ENCODE measurements around the gene TRABD2B. TPM values are rescaled to one million over a fixed set of nuclear protein-coding genes. Genes with fewer than 3 reads are reported as not detected.

TRABD2B gene
- total and polyA plus RNA-seq, 2 donors (not counting 1 experiment from before 2014, with no cell fraction given): under 0.01 TPM; not detected in 1

GRCh38 chr1:47849591-47850261 is 147.5 kb downstream of the TRABD2B start:
- no peak overlapping the region for H3K4me2 ChIP-seq (ENCODE audit: extremely low read depth, insufficient read depth, low read length)
- H3K79me2 ChIP-seq (ENCODE audit: control insufficient read depth, insufficient read depth, low read length): no peaks in the 10 kb centered on the region
- H3K4me3 ChIP-seq (replicated peaks in 1 of 4; ENCODE audit: control extremely low read depth in 1 of 4, insufficient read depth in 1 of 4, low read depth in 3 of 4, low read length in 4 of 4): no peak overlapping the region
- no peak overlapping the region for H3K9ac ChIP-seq (ENCODE audit: insufficient read depth, low read length)
- no peaks in the 10 kb centered on the region for H3K27me3 ChIP-seq (ENCODE audit: control insufficient read depth, insufficient read depth, low read length)
- no peaks in the 10 kb centered on the region for H4K20me1 ChIP-seq (ENCODE audit: control insufficient read depth, extremely low read depth, insufficient read depth, low read length)
- no peak overlapping the region for H3K27ac ChIP-seq (ENCODE audit: insufficient read depth, low read length)
- H3K36me3 ChIP-seq (ENCODE audit: control insufficient read depth, insufficient read depth, low read length): no peaks in the 10 kb centered on the region
- no peak for TF ChIP-seq CTCF (conservative IDR thresholded peaks at IDR 0.05 in 1 of 2, IDR thresholded peaks at IDR 0.05 in 1 of 2; ENCODE audit: low read depth in 1 of 2, low read length in 2 of 2)
- TF ChIP-seq EZH2 (IDR thresholded peaks at IDR 0.05; ENCODE audit: low read length, missing control alignments): no peak
- no peak for DNase-seq (ENCODE audit: low read depth in 2 of 2)
- H3K4me1 ChIP-seq (ENCODE audit: control insufficient read depth, extremely low read depth, insufficient read depth, low read length): no peaks in the 10 kb centered on the region
- H3K9me3 ChIP-seq (ENCODE audit: control insufficient read depth, insufficient read depth, low read depth, low read length): no peaks in the 10 kb centered on the region
- no peak overlapping the region for H2AFZ ChIP-seq (ENCODE audit: low read length)

- Histone ChIP-seq H3K36me3 (ENCODE audit: control insufficient read depth, insufficient read depth, low read length) (no peaks in the 10 kb centered on the region), H3K9me3 (ENCODE audit: control insufficient read depth, insufficient read depth, low read depth, low read length) (no peaks in the 10 kb centered on the region), H3K27ac (ENCODE audit: insufficient read depth, low read length) (no peak overlapping the region), H3K27me3 (ENCODE audit: control insufficient read depth, insufficient read depth, low read length) (no peaks in the 10 kb centered on the region), H3K79me2 (ENCODE audit: control insufficient read depth, insufficient read depth, low read length) (no peaks in the 10 kb centered on the region), H3K4me2 (ENCODE audit: extremely low read depth, insufficient read depth, low read length) (no peak overlapping the region), H3K4me1 (ENCODE audit: control insufficient read depth, extremely low read depth, insufficient read depth, low read length) (no peaks in the 10 kb centered on the region), H4K20me1 (ENCODE audit: control insufficient read depth, extremely low read depth, insufficient read depth, low read length) (no peaks in the 10 kb centered on the region), H2AFZ (ENCODE audit: low read length) (no peak overlapping the region), H3K9ac (ENCODE audit: insufficient read depth, low read length) (no peak overlapping the region), H3K4me3 (replicated peaks in 1 of 4; ENCODE audit: control extremely low read depth in 1 of 4, insufficient read depth in 1 of 4, low read depth in 3 of 4, low read length in 4 of 4) (no peak overlapping the region)
- DNase-seq (ENCODE audit: low read depth in 2 of 2): no peak
- TF ChIP-seq CTCF (conservative IDR thresholded peaks at IDR 0.05 in 1 of 2, IDR thresholded peaks at IDR 0.05 in 1 of 2; ENCODE audit: low read depth in 1 of 2, low read length in 2 of 2) (no peak), EZH2 (IDR thresholded peaks at IDR 0.05; ENCODE audit: low read length, missing control alignments) (no peak)
Observed at GRCh38 chr1:47849005-47849521, 148.1 kb downstream of the TRABD2B start.

GRCh38 chr1:47847763-47848162 is 149.4 kb downstream of the TRABD2B start:
- H3K4me1 ChIP-seq (ENCODE audit: control insufficient read depth, extremely low read depth, insufficient read depth, low read length): no peaks in the 10 kb centered on the region
- no peaks in the 10 kb centered on the region for H3K9me3 ChIP-seq (ENCODE audit: control insufficient read depth, insufficient read depth, low read depth, low read length)
- H3K27ac ChIP-seq (ENCODE audit: insufficient read depth, low read length): no peak overlapping the region
- no peaks in the 10 kb centered on the region for H4K20me1 ChIP-seq (ENCODE audit: control insufficient read depth, extremely low read depth, insufficient read depth, low read length)
- no peak for DNase-seq (ENCODE audit: low read depth in 2 of 2)
- H3K9ac ChIP-seq (ENCODE audit: insufficient read depth, low read length): no peak overlapping the region
- no peak overlapping the region for H3K4me3 ChIP-seq (replicated peaks in 1 of 4; ENCODE audit: control extremely low read depth in 1 of 4, insufficient read depth in 1 of 4, low read depth in 3 of 4, low read length in 4 of 4)
- no peak overlapping the region for H3K4me2 ChIP-seq (ENCODE audit: extremely low read depth, insufficient read depth, low read length)
- TF ChIP-seq CTCF (conservative IDR thresholded peaks at IDR 0.05 in 1 of 2, IDR thresholded peaks at IDR 0.05 in 1 of 2; ENCODE audit: low read depth in 1 of 2, low read length in 2 of 2) (no peak), EZH2 (IDR thresholded peaks at IDR 0.05; ENCODE audit: low read length, missing control alignments) (no peak)
- H3K27me3 ChIP-seq (ENCODE audit: control insufficient read depth, insufficient read depth, low read length): no peaks in the 10 kb centered on the region
- no peaks in the 10 kb centered on the region for H3K79me2 ChIP-seq (ENCODE audit: control insufficient read depth, insufficient read depth, low read length)
- no peaks in the 10 kb centered on the region for H3K36me3 ChIP-seq (ENCODE audit: control insufficient read depth, insufficient read depth, low read length)
- H2AFZ ChIP-seq (ENCODE audit: low read length): no peak overlapping the region
